K562 (cell line): Measurements from ENCODE around the gene UFC1. TPM values are rescaled to one million over a fixed set of nuclear protein-coding genes. Genes with fewer than 3 reads are reported as not detected.

Experiments used
- CLOCK ChIP-seq: fragments of 250-450 bp; sonication (Bioruptor Pico); IDR thresholded peaks from 2 replicates; pipeline ENCODE4 v1.4.0; 2020; ENCODE audit warnings: mild to moderate bottlenecking, moderate library complexity, borderline replicate concordance
- E2F4 ChIP-seq: sonication (generic); formaldehyde crosslinking; IDR thresholded peaks from 2 replicates; pipeline ENCODE4 v1.8.0; 2022; ENCODE audit warnings: mild to moderate bottlenecking, low read depth, missing genetic modification reagents
- EHMT2 ChIP-seq: fragments of 450-650 bp; IDR thresholded peaks from 2 replicates; pipeline ENCODE4 v1.6.1; 2018; ENCODE audit warnings: antibody characterized with exemption
- ETV6 ChIP-seq, 3 experiments: fragments of 150-350 bp in 1 of 3; sonication (generic) in 1 of 3; formaldehyde crosslinking in 1 of 3; IDR thresholded peaks; 2 replicates each; pipeline versions ENCODE4 v1.6.1 to v1.8.0; 2014 to 2022; ENCODE audit warnings: borderline replicate concordance in 2 of 3, low read depth in 2 of 3, antibody characterized with exemption in 1 of 3, low read length in 1 of 3, mild to moderate bottlenecking in 1 of 3, missing genetic modification reagents in 1 of 3
- FOXJ2 ChIP-seq: fragments of 200-800 bp; sonication (Bioruptor generic); IDR thresholded peaks from 2 replicates; pipeline ENCODE4 v1.6.1; 2016; ENCODE audit warnings: missing genetic modification characterization, missing compliant biosample characterization
- HDAC1 ChIP-seq, 2 experiments: fragments of 450-650 bp; IDR thresholded peaks; 2 replicates each; pipeline ENCODE4 v1.6.1; 2016 to 2017; ENCODE audit warnings: inconsistent platforms in 1 of 2, mild to moderate bottlenecking in 1 of 2, moderate library complexity in 1 of 2
- IRF1 ChIP-seq: sonication (generic); formaldehyde crosslinking; IDR thresholded peaks from 2 replicates; pipeline ENCODE4 v1.8.0; 2022; ENCODE audit warnings: missing genetic modification reagents, mild to moderate bottlenecking, borderline replicate concordance
- KAT8 ChIP-seq: fragments of 450-650 bp; IDR thresholded peaks from 2 replicates; pipeline ENCODE4 v1.6.1; 2016; ENCODE audit warnings: low read depth, mild to moderate bottlenecking
- KLF6 ChIP-seq: fragments of 250-450 bp; sonication (Bioruptor Pico); IDR thresholded peaks from 2 replicates; pipeline ENCODE4 v1.4.0; 2020; ENCODE audit warnings: mild to moderate bottlenecking, moderate library complexity, borderline replicate concordance
- MAX ChIP-seq: sonication (generic); formaldehyde crosslinking; IDR thresholded peaks from 2 replicates; pipeline ENCODE4 v1.9.0; 2022; ENCODE audit warnings: mild to moderate bottlenecking, missing genetic modification reagents
- MAZ ChIP-seq, 2 experiments: fragments of 450-650 bp in 1 of 2; sonication (generic) in 1 of 2; formaldehyde crosslinking; IDR thresholded peaks in 1 of 2; conservative IDR thresholded peaks in 1 of 2; 2 replicates each; pipeline versions ENCODE4 v1.4.0 to v1.5.0; 2020; ENCODE audit warnings: mild to moderate bottlenecking in 1 of 2, missing genetic modification reagents in 1 of 2
- MITF ChIP-seq: IDR thresholded peaks from 2 replicates; pipeline ENCODE4 v1.6.1; 2014; ENCODE audit warnings: antibody characterized with exemption
- SRF ChIP-seq, 2 experiments: fragments of 250-450, 450-650 bp in 1 of 2; sonication (Bioruptor Pico) in 1 of 2; sonication (generic) in 1 of 2; formaldehyde crosslinking; IDR thresholded peaks; 2 replicates each; pipeline versions ENCODE4 v1.5.0 to v1.5.1; 2020 to 2022; ENCODE audit warnings: mild to moderate bottlenecking in 1 of 2, missing genetic modification reagents in 1 of 2
- SUPT5H ChIP-seq: fragments of 450-650 bp; IDR thresholded peaks from 2 replicates; pipeline ENCODE4 v1.6.1; 2016
- TBL1XR1 ChIP-seq, 2 experiments: IDR thresholded peaks; 2 replicates each; pipeline ENCODE4 v1.6.1; 2012; ENCODE audit warnings: improper control_type of control experiment in 2 of 2, low read length in 2 of 2, mild to moderate bottlenecking in 1 of 2
- USF1 ChIP-seq: sonication (generic); formaldehyde crosslinking; IDR thresholded peaks from 2 replicates; pipeline ENCODE4 v1.9.0; 2022; ENCODE audit warnings: mild to moderate bottlenecking, missing genetic modification reagents
- ZBTB43 ChIP-seq: sonication (generic); formaldehyde crosslinking; IDR thresholded peaks from 2 replicates; pipeline ENCODE4 v1.8.0; 2023; ENCODE audit warnings: mild to moderate bottlenecking, missing genetic modification reagents
- polyA plus RNA-seq, 8 experiments: library from polyadenylated mRNA; depleted of rRNA in 4 of 8; stranded (reverse) in 5 of 8; unstranded in 3 of 8; fragments of >200 nt; fragmentation: Nextera tagmentation in 2 of 8; fragmentation: Illumina TruSeq in 1 of 8; extraction: Ambion mirVana in 2 of 8; extraction: Trizol in 1 of 8; gene quantifications; 2 replicates each; pipeline versions ENCODE4 v1.2.1 to v1.2.3, GENCODE V29; 2011 to 2014; ENCODE audit warnings: inconsistent platforms in 1 of 8, missing spikeins in 1 of 8
- total RNA-seq, 7 experiments: library from RNA; depleted of rRNA in 6 of 7; stranded (reverse); fragments of >200 nt in 6 of 7; fragmentation: Illumina TruSeq in 2 of 7; extraction: Trizol in 2 of 7; gene quantifications; 2 replicates each; pipeline versions ENCODE4 v1.2.1 to v1.2.3, GENCODE V29; 2011 to 2021; ENCODE audit warnings: low replicate concordance in 1 of 7

UFC1 gene
- total and polyA plus RNA-seq, 9 of the 15 experiments (the other 6 are each of a cell fraction or from before 2014, with no cell fraction given), result 92.8 to 220 (median 161) TPM

- TF ChIP-seq MITF (no peak), KLF6 (CRISPR knock-in tag) (peak; percentile 21; the same call in 1 of the 2 replicates), MAX (peak; percentile 87), ZBTB43 (0 out of 2 replicates have a peak, but pooled peaks have one; percentile 29), TBL1XR1 (IDR thresholded peaks at IDR 0.05; ENCODE audit: low read length in 2 of 2) (0 out of 4 replicates have a peak, but pooled peaks of 1 of the 2 experiments have one; percentile 32), EHMT2 (peak; percentile 77), FOXJ2 (tag) (peak; percentile 81), USF1 (CRISPR knock-in tag) (peak; percentile 41; the same call in 1 of the 2 replicates), IRF1 (no peak), ETV6 (IDR thresholded peaks at IDR 0.05; ENCODE audit: borderline replicate concordance in 1 of 2, low read depth in 2 of 2, low read length in 1 of 2) (0 out of 4 replicates have a peak, but pooled peaks of 1 of the 2 experiments have one; percentile 40), ETV6 (CRISPR knock-in tag; IDR thresholded peaks at IDR 0.05; ENCODE audit: borderline replicate concordance) (no peak), SUPT5H (peak; percentile 90), MAZ (CRISPR knock-in tag; conservative IDR thresholded peaks at IDR 0.05 in 1 of 2, IDR thresholded peaks at IDR 0.05 in 1 of 2) (peak in 1 of 2 experiments; percentile 44; a peak in 1 of 4 replicates), E2F4 (CRISPR knock-in tag) (0 out of 2 replicates have a peak, but pooled peaks have one; percentile 19), CLOCK (CRISPR knock-in tag) (no peak), KAT8 (peak; percentile 72), HDAC1 (IDR thresholded peaks at IDR 0.05) (peak in 1 of 2 experiments; percentile 77; a peak in 3 of 4 replicates), SRF (CRISPR knock-in tag; IDR thresholded peaks at IDR 0.05) (no peak)
These were observed at the start of gene UFC1 (continued) for GRCh38 chr1:161153682-161154337.
